NOMO-1 (cell line): ENCODE results near the gene CREB5.
"Not testable (repeated sequence)": the region's sequence is repeated elsewhere in the genome, so short reads cannot be mapped to it uniquely, and the experiment has no call there.

Source experiments
- DNase-seq, 2 experiments: peaks; one replicate each; lab custom pipeline; 2025; ENCODE audit not compliant: unreplicated experiment in 2 of 2; lab: John Stamatoyannopoulos, UW

CREB5 gene

GRCh38 chr7:28755255-28755654 is 342.9 kb downstream of the CREB5 start:
- no peak for DNase-seq

DNA sequence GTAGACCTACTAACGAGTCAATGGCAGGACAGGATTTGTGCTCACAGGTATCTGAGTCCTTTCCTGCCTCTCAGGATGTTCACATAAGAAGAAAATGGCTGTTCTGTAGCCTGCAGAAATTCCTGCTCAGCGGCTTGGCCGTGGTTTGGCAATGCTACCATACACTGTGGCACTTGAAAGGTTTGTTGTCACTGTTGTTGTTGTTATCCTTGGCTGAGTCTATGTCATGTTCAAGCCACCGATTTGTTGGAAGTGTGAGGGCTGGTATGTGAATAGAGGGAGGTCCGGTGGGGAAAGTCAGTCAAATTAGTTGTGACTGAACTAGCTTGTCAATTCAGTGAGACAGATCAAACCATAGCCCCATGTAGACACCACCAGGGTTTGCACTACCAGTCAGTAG is 345.9 kb downstream of the CREB5 start:
- no peak for DNase-seq

GRCh38 chr7:28759475-28759971 is 347.2 kb downstream of the CREB5 start:
- DNase-seq: no peak

DNA sequence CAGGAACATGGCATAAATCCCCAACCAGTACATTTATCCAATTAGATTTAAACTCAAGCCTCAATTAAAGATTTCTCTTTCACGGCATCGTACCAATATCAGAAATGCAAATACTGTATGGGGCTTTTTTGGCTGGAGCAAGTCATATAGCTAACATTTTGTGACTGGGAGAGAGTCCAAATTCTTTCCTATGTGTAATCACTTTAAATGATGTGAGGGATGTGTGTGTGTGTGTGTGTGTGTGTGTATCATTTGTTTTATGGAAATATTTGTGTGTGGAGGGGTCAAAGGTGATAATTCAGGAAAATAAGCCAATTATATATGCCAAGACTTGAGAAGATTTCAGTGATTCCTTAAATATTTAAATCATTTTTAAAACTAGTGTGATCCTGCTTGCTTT is 349.2 kb downstream of the CREB5 start:
- DNase-seq: no peak

DNA sequence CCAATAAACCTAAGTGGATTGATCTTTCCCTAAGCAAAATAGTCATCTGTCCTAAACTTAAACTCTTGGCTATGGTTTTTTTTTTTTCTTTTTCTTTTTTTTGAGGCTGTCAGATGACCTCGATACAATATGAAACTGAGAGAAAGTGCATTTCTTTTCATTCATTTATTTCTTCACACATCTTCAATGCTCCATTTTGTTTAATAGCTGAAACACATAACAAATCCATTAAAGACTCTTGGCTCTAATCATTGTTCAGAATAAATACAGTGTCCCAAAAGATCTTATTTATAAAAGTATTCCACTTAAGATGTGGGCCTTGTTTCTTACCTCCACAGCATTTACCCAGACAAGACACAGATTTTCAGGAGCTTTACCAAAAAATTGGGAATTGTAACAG is 350.3 kb downstream of the CREB5 start:
- no peak for DNase-seq

- DNase-seq: no peak
These were observed 354.0 kb downstream of the CREB5 start for GRCh38 chr7:28766359-28766758.

DNA sequence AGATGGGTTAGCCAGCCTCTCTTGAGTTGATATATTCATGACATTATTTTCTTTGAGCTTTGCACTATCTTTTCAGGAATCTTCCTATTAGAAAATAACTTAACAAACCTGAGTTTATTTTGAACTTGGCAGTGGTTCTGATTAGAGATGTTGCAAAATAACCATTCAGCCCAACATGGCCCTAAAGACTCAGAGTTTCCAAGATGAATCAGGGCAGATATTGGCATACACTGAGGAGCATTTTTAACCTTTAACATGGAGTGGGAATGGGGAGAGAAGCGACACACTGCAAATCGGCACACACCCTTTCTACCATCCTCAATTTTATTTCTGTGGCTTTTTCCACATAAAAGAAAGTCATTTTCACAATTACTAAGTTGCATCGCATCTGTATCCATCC is 355.0 kb downstream of the CREB5 start:
- no peak for DNase-seq

DNA sequence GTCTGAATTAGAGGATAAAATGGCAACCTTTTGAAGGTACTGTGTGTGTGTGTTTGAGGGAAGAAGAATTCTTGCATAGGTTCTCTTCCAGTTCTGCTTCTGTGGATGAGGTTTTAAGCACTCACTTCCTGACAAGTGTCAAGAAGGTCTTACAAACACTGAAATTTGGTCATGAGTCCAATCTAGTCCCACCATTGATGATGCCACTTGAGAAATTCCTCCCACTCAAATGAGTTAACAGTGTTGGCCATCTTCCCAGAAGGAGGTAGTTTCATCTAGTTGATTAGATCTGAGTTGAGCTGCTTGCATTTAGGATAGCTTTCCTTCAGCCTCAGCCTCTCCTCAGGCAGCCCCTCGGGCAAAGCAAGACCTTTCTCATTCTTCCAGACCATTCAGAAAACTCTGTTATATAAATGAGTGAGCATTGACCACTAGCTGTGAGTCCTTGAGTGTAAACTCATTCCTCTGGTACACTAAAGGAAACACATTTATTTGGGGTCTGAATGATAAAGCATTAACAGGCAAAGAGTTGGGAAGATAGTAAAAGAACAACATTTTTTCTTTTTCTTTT is 356.3 kb downstream of the CREB5 start:
- no peak for DNase-seq

- peak; percentile 22 to 38 for DNase-seq
These were observed 359.7 kb downstream of the CREB5 start for GRCh38 chr7:28771906-28772622.

DNA sequence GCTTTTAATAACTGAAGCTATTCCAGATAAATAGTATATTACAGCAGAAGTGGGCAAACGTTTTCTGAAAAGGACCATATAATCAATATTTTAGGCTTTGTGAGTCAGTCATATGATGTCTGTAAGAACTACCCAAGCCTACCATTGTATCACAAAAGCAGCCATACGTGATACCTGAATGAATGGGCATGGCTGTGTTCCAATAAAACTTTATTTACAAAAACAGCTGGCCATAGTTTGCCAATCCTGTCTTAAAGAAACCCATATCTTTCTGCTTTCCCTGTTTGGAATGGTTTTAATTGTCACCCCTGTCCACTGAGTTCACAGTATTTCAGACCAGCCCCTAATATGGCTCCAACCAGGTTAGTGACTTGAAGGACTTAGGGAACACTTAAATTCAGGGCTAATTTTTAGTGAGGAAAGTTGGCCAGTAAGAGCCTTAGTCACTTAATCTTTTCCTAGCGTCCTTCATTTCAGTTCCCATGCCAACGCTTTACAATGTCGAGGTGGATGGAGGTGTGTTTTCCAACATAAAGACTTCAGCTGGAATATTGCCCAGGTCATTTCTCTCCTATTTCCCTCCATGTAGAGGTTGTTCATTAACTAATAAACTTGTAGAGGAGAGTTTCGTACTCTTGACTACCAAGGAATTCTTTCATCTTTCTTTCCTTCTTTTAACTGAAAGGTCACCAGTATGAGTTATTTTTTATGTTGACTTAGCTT is 361.3 kb downstream of the CREB5 start:
- no peak for DNase-seq

GRCh38 chr7:28774261-28774988 is 362.1 kb downstream of the CREB5 start:
- no peak for DNase-seq

DNA sequence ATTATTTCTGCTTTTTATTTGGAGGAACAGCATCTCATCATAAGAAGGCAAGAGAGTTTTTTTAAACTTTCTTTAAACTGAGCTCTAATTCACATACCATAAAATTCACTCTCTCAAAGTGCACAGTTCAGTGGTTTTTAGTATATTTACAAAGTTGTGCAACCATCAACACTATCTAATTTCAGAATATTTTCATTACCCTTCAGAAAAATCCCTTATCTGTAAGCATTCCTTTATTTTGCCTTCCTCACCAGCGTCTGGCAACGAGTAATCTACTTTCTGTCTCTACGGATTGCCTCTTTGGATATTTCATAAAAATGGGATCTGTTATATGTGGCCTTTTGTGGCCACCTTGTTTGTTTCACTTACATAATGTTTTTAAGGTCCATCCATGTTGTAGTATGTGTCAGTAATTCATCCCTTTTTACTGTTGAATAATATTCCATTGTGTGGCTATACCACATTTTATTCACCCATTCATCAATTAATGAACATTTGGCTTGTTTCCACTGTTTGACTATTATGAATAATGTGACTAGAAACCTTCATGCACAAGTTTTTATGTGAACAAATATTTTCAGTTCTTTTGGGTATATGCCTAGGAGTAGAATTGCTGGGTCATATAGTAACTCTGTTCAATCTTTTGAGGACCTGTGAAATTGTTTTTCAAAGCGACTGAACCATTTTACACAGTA is 364.3 kb downstream of the CREB5 start:
- DNase-seq: no peak

- DNase-seq: no peak
These were observed 366.5 kb downstream of the CREB5 start for GRCh38 chr7:28778786-28779185.

DNA sequence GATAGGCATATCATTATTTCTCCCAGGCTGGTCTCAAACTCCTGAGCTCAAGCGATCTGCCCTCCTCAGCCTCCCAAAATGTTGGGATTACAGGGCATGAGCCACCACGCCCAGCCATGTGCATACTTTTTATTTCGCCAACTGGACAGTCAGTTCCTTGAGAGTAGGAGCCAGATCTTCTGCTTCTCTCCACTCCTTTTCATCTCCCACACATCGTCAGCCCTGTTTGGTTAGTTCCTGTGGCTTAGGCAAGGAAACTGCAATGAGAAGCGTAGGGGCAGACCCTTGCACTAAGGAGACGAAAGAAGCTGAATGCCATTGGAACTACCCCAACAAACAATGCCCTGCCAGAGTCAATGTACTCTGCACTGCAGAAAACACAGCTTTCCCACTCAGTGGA is 367.6 kb downstream of the CREB5 start:
- DNase-seq: no peak

DNA sequence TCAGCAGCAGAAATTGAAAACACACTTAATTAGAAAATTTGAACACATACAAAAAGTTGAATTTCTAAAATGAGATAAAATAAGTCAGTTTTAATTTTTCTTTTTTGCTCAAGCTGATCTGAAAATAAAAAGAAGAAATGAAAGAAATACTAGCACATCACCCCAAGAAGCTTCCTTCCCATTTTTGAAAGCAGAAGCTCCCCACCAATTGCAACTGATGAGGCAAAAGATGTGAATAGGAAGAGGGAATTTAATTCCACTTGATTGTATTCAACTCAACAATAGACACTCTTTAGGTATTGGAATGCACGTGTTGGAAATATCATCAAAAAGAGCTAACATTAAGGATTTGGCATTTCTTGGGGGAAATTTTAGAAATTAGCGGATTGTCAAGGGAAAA is 370.0 kb downstream of the CREB5 start:
- peak; percentile 59 to 79 for DNase-seq

- DNase-seq: no peak
These were observed 372.0 kb downstream of the CREB5 start for GRCh38 chr7:28784171-28784902.

GRCh38 chr7:28785041-28785995 is 373.0 kb downstream of the CREB5 start:
- DNase-seq: no peak

- DNase-seq: not testable (repeated sequence)
These were observed 373.8 kb downstream of the CREB5 start for GRCh38 chr7:28786156-28786555.

DNA sequence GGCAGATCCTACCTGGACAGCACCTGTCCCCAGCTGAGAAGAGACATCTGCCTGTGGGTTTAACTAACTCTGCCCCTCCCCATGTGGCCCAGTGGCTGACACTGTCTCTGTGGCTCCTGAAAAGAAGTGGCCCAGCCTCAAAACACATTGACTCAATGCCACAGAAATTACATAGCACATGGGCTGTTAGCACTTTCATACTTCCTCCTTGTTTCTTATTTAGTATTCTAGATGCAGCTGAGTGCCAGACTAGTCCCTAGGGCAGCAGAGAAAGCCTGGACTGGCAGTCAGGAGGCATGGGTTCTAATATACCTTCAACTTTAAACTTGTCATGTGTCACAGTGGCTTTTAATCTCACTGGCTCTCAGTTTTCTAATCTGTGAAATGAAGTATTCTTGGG is 374.8 kb downstream of the CREB5 start:
- peak; percentile 34 to 45 for DNase-seq
